ENCODE measurements around the gene PRELID3B.

The PRELID3B gene

DNA sequence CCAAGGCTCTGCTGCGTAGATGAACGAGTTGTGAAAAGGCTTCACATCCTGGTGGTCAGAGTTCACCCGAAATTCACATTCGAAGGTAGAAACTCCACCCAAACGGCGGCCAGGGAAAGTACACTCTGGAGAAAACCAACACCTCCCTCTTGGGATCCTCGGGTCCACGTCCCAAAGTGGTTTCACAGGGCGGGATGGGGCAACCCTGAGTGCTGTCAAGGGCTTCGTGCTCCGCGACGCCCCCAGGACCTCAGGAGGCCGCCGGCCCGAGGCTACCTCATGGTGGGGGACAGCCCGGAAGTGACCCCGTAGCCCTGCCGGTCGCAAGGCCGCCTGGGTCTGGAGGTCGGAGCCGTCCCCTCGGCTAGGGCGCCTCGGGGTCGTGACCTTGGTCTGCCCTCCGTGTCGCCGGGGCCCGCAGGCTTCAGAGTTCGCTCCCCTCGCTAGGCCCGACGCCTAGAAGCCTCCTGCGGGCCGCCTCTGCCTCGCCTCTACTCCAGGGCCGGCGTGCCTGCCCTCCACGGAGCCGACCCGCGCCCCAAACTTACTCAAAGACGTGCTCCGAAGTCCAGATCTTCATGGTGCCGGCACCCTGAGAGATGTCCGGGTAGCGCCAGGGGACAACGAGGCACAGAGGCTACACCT is at the start of gene PRELID3B:
Gene PRELID3B, minus strand, starts transcription at position 636 of the 645 bp plus-strand sequence. Its CDS starts 56 bp downstream, at position 580.
- no peak for DNase-seq

- no peak for DNase-seq
These were observed 45.3 kb upstream of the PRELID3B start for GRCh38 chr20:59087829-59088433.

DNA sequence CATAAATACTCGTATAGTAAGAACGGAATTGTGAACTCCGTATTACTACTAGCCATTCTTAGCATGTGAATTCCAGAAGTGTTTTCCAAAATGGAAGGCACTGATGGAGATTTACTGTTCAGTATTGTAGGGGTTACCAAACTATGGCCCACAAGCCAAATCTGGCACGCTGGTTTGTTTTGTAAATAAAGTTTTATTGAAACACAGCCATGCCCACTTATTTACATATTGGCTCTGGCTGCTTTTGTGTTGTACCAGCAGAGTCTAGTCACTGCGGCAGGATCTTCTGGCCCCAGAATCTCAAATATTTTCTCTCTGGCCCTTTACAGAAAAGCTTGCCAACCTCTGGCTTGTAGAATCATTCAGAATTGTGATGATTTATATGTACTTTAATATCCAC is 44.3 kb upstream of the PRELID3B start:
- no peak for DNase-seq

- DNase-seq = no peak
These were observed 41.7 kb upstream of the PRELID3B start for GRCh38 chr20:59084041-59084850.

GRCh38 chr20:59082981-59083380 is 40.4 kb upstream of the PRELID3B start:
- no peak for DNase-seq

DNA sequence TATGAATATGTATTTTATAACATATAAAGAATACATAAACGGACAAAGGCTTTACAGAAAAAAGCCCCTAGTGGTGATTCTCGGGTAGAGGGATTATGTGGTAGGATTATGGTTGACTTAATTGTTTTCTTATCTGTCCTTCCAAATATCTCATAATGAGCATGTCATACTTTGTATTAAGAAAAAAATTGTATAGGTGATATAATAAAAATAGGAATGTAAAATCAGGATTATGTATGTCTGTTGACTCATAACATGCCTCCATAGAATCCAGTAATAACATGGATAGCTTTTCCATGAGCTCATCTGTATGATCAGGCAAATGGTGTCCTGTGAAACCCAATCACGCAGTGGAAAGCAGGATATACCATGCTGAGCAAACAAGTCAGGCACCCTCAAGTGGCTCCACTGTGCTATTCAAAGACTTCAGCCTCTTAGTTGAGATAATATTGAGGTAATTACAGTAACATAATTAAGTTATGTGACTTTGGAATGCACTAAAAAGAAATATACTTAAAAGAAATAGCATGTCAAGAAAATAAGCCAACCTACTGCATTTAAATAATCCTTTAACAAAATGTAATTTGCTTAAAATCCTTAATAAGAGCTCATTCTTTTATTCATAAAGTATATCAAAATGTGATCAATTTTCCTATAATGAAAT is 39.6 kb upstream of the PRELID3B start:
- no peak for DNase-seq

DNA sequence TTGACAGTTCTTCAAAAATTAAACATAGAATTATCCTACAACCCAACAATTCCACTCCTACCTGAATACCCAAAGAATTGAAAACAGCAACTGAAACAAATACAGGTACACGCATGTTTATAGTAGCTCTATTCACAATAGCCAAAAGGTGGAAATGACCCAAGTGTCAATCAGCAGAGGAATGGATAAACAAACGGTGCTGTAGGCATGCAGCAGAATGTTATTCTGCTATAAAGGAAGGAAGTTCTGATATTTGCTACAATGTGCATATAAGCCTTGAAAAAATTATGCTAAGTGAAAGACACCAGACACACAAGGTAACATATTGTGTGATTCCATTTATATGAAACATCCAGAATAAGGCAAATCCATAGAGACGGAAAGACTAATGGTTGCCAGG is 38.5 kb upstream of the PRELID3B start:
- no peak for DNase-seq

GRCh38 chr20:59078231-59078630 is 35.6 kb upstream of the PRELID3B start:
- DNase-seq = no peak

- DNase-seq = no peak
These were observed 35.1 kb upstream of the PRELID3B start for GRCh38 chr20:59077705-59078104.

GRCh38 chr20:59075934-59076508 is 33.4 kb upstream of the PRELID3B start:
- no peak for DNase-seq

- no peak for DNase-seq
These were observed 31.9 kb upstream of the PRELID3B start for GRCh38 chr20:59074456-59074855.

DNA sequence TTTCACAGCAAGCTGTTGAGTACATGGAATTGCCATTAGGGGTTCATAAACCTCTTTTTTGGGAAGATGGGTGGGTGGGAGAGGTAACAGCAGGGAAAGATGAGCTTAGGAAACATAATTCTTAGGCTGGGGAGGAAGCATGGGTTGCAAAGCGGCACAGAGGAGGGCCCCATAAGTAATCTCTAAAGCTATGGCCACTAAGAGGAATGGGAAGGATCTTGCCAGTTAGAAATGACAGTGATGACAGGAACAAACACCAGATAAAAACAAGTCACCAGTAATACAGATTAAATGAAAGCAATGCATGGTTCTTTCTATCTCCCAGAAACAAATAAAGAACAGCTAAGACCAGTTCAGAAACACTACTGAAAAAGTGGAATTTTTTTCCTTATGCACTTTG is 31.0 kb upstream of the PRELID3B start:
- no peak for DNase-seq

GRCh38 chr20:59071216-59071615 is 28.6 kb upstream of the PRELID3B start:
- no peak for DNase-seq

DNA sequence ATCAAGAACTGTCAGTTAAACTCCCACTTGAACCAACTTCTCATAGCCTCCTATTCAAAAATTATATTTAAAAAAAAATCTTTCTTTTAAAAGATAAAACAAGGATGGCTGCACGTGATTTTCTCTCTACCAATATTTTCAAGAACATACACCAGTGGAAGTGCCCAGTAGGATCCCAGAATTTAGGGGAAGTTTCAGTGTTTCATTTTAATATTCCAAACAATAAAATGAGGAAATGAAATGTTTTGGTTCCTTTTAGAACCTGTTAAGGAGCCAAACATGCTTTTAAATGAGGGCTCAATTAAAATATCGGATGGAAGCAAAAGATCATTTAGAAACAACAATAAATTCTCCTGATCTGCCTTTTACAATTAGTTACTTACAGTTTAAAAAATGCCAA is 26.4 kb upstream of the PRELID3B start:
- DNase-seq = no peak

DNA sequence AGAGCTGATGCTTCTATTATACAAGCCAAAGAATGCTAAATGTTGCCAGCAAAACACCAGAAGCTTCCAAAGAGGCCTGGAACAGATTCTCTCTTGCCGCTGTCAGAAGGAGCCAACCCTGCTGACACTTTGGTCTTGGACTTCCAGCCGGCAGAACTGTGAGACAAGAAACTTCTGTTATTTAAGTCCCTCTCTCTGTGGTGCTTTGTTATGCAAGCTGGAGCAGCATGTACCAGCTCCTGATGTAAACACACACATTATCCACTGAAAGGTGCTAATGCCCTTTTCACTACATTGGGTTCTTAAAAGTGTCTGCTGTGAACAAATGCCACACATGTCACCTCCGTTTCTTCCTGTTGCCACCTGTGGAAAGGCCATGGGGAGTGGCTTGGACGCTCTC is 25.9 kb upstream of the PRELID3B start:
- DNase-seq = no peak

DNA sequence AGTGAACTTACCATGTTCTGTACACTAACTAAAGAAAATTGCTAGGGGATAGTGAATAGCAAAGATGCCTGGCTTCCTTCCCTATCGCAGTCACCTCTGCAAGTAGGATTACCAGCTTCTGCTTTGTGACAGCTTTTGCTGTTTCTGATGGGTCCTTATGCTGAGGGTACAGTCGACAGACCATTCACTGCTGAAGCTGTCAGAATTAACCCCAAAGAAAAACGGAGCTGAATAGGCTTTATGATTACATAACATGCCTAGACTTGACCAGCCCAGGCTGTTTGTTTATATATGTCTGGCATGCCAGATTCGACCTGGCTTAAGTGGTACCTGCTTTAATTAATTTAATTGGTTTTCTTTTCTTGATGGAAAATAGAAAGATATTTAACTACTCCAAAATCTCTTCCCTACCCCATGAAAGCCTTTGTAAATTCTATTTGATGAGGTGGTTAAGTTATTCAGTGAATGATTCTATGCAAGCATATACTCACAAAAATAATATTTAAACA is 21.7 kb upstream of the PRELID3B start:
- DNase-seq = no peak

DNA sequence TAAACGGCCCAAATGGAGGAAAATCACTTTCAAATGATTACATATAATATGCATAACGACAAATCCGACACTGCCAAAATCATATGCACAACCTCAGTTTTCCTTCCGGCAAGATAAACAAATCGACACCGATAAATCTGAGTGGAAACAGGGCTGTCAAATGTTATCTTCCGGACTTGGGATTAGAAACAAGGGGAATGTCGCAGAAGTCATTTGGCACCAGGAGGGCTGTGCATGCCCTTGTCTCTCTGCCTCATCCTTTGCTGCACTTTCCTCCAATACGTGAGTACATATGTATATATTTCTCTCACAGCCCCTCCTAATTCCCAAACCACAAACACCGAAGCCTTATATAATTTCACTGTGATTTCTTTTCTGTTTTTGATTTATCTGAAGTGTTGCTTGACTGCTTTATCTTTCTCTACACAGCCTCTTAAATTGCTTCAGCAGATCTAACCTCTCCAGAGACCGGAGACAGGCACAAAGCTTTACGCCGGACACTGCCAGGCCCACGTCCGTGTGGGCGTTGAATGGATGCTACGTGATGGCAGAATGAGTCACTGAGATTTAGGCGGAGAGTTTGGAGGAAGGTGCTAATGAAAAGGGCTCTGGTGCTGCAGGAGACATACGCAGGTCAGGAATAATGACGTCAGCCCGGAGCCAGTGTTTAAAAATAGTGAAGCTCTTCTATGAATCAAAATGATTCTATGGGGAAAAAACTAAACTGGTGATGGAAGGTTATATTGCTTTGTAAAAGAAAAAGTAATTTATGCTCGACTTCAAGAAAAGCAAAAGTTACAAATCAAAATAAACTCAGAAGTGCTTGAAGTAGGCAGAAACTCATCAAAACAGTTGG is 21.0 kb upstream of the PRELID3B start:
- DNase-seq = no peak

- no peak for DNase-seq
These were observed 19.5 kb upstream of the PRELID3B start for GRCh38 chr20:59062081-59062480.

DNA sequence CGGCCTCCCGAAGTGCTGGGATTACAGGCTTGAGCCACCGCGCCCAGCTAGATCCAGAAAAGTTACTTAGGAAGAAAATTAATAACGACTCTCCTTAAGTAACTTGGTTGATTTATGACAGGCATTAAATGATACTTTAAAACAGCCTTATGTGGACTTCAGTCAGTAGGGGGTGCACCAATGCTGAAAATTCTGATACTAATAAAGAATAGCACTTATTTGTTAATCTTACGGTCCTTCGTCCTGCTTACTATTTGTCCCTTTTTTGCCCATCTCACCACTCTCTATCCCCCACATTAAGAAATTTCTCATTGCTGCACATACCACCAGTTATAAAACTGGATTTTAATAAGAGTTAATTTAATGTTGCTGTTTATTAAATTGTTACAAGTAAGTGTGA is 12.7 kb upstream of the PRELID3B start:
- DNase-seq = no peak

DNA sequence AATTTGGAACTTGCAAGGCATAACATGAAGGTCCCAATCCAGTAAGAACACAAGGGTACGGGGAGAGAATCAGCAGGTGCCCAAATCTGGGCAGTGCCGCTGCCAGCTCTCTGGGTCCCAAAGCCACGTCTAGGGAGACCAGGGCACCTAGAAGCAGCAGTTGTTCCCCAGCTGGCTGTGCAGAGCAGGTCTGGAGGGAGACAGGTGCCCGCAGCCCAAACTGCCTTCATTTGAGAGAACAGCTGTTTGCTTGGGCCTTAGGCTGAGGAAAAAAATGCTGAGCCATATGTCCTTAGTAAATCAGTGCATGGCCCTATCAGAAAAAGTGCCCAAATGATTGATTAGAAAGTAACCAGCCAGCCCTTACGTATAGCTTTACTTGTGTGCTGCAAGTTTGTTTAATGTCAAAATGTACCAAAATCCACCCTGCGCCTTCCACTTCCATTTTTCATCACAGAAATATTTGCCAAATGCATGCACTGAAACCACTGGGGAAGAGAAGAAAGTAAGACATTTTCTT is 9.1 kb upstream of the PRELID3B start:
- no peak for DNase-seq

DNA sequence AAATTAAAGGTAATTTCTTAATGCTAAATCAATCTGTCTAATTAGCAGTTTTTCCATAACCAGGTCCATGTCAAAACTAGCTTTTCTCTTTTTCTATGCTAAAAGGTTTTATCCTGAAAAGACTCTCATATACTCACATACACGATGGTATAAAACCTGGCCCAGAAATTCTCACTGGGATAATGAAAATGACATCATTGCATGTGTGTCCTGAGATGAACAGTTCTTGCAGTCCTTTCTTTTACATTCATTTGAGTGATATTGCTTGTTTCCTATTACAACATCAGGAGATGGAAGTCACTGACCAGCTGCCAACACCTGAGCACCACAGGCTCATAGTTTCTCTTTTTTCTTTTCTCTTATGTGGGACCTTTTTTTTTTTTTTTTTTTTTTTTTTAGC is 7.9 kb upstream of the PRELID3B start:
- no peak for DNase-seq

DNA sequence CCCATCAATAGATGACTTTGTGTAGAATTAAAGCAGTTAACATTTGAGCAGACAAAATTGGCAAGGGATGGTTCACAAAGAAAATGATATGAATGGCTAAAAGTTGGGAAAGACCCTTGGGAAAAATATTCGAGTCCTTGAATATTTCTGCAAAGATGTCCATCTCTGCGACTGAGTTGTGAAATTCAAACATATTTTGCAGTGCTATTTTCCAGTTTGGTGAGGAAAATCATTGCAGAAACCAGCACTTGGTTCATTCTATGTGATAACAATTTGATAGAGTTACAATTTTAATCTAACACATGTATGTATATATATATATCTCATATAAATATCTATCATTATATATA is 6.1 kb upstream of the PRELID3B start:
- no peak for DNase-seq

All from cortex of kidney (tissue), 1 donor.